Activated T-cell treated with anti-CD3 and anti-CD28 coated beads, Interleukin-2, amount 50 U/mL, for 48 hours (primary cell): Measurements from ENCODE around the gene PBX1.

Experiments
- DNase-seq, 2 experiments: peaks; one replicate each; pipeline ENCODE4 v3.0.0-alpha.2; 2020

PBX1 gene

GRCh38 chr1:164790081-164790480 is 231.1 kb downstream of the PBX1 start:
- DNase-seq = no peak

- no peak for DNase-seq
These were observed 233.5 kb downstream of the PBX1 start for GRCh38 chr1:164792410-164793004.

GRCh38 chr1:164794356-164794755 is 235.4 kb downstream of the PBX1 start:
- no peak for DNase-seq

- no peak for DNase-seq
These were observed 237.9 kb downstream of the PBX1 start for GRCh38 chr1:164796916-164797315.

- no peak for DNase-seq
These were observed 242.3 kb downstream of the PBX1 start for GRCh38 chr1:164801246-164801731.

- DNase-seq = no peak
These were observed 243.0 kb downstream of the PBX1 start for GRCh38 chr1:164801791-164802502.

GRCh38 chr1:164802529-164803282 is 243.7 kb downstream of the PBX1 start:
- no peak for DNase-seq

GRCh38 chr1:164803366-164803765 is 244.4 kb downstream of the PBX1 start:
- no peak for DNase-seq

GRCh38 chr1:164804366-164804765 is 245.4 kb downstream of the PBX1 start:
- DNase-seq = no peak

GRCh38 chr1:164805399-164805798 is 246.4 kb downstream of the PBX1 start:
- DNase-seq = no peak

GRCh38 chr1:164806531-164806930 is 247.5 kb downstream of the PBX1 start:
- DNase-seq = no peak

GRCh38 chr1:164813776-164814175 is 254.8 kb downstream of the PBX1 start:
- no peak for DNase-seq

GRCh38 chr1:164821648-164822047 is 262.7 kb downstream of the PBX1 start:
- DNase-seq = no peak

GRCh38 chr1:164823486-164824279 is 264.7 kb downstream of the PBX1 start:
- no peak for DNase-seq

- DNase-seq = no peak
These were observed 265.6 kb downstream of the PBX1 start for GRCh38 chr1:164824542-164824941.

GRCh38 chr1:164830628-164831027 is 271.6 kb downstream of the PBX1 start:
- DNase-seq = no peak

- DNase-seq = no peak
These were observed 275.7 kb downstream of the PBX1 start for GRCh38 chr1:164834641-164835040.

- DNase-seq = no peak
These were observed 277.6 kb downstream of the PBX1 start for GRCh38 chr1:164836614-164837018.

GRCh38 chr1:164838786-164839185 is 279.8 kb downstream of the PBX1 start:
- DNase-seq = no peak

GRCh38 chr1:164840936-164841335 is 282.0 kb downstream of the PBX1 start:
- DNase-seq = no peak

- no peak for DNase-seq
These were observed 282.9 kb downstream of the PBX1 start for GRCh38 chr1:164841702-164842465.

- DNase-seq = no peak
These were observed 283.9 kb downstream of the PBX1 start for GRCh38 chr1:164842870-164843269.
